ENCODE measurements around the gene ALDH1L2.

ALDH1L2 gene

DNA sequence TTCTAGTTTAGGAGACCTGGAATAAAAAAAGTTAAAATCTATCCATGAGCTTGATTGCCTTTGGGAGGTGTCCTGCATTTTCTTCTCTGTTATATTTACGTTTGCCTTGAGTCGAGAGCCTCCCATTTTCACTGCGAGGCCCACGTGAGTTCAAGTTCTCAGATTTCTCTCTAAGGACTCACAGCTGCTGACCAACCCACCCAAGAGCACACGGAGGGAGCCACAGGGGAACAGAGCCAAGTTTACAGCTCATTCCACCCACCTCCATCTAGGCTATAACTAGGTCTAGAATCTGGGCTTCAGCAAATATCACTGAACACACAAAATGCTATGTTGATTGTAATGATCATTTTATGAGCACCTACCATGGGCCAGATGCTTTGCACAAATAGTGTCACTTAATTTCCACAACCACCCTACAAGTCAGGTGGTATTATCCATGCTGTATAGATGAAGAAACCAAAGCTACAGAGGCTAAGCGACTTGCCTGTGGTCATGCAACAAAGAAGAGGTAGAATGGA lies 16.7 kb downstream of the ALDH1L2 start:
- no peak for DNase-seq
- H3K9me3 Mint-ChIP-seq, result no peaks in the 10 kb centered on the region
- H3K27ac Mint-ChIP-seq, result no peak overlapping the region
- H3K4me1 Mint-ChIP-seq, result no peaks in the 10 kb centered on the region
- no peak for ATAC-seq
- H3K27me3 Mint-ChIP-seq, result no peaks in the 10 kb centered on the region
- no peak overlapping the region for H3K4me3 Mint-ChIP-seq

GRCh38 chr12:105064564-105065178 lies 19.6 kb downstream of the ALDH1L2 start:
- Mint-ChIP-seq H3K27ac (no peak overlapping the region), H3K27me3 (no peaks in the 10 kb centered on the region), H3K4me1 (no peaks in the 10 kb centered on the region), H3K4me3 (no peak overlapping the region), H3K9me3 (no peaks in the 10 kb centered on the region)
- DNase-seq (no peak), ATAC-seq (no peak)

DNA sequence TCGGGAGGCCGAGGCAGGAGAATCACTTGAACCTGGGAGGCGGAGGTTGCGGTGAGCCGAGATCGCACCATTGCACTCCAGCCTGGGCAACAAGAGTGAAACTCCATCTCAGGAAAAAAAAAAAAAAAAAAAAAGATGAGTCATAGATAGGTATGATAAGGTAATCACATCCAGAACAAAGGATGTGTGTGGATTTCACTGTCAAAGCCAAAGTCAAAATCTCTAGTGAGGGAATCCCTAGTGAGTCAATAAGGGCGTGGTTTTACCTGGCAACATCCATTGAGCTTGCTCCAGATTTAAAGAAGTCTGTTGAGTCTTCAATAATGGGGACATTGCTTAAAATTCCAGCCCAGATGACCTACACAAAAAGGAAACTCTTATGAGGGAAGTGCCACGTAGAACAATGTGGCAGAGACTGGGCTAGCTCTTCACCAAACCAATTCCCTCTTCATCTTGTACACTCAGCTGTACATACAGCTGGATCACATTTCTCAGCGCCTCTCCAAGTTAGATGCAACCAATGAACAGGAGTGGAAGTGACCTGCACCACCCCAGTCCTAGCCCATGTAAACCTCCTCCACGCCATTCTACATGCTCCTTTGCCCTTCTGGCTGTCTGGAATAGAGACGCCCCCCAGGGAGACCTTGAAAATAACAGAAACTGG lies 23.4 kb downstream of the ALDH1L2 start:
- H3K27ac Mint-ChIP-seq, result no peak overlapping the region
- no peak overlapping the region for H3K4me3 Mint-ChIP-seq
- no peaks in the 10 kb centered on the region for H3K27me3 Mint-ChIP-seq
- peaks cover 9 to 12% of the 10 kb centered on the region in 2 donors for H3K9me3 Mint-ChIP-seq
- ATAC-seq, result no peak
- H3K4me1 Mint-ChIP-seq, result no peaks in the 10 kb centered on the region
- DNase-seq, result no peak

GRCh38 chr12:105057174-105057573 lies 27.1 kb downstream of the ALDH1L2 start:
- Mint-ChIP-seq H3K9me3 (peaks cover 10 to 19% of the 10 kb centered on the region in 2 donors), H3K4me3 (no peak overlapping the region), H3K27me3 (no peaks in the 10 kb centered on the region), H3K27ac (no peak overlapping the region), H3K4me1 (peaks cover 7% of the 10 kb centered on the region)
- peak; percentile 39 for ATAC-seq
- no peak for DNase-seq

- no peaks in the 10 kb centered on the region for H3K27me3 Mint-ChIP-seq
- H3K4me1 Mint-ChIP-seq, result peaks cover 7% of the 10 kb centered on the region
- no peak overlapping the region for H3K4me3 Mint-ChIP-seq
- DNase-seq (peak; percentile 65 to 75), ATAC-seq (peak; percentile 87)
- no peak overlapping the region for H3K27ac Mint-ChIP-seq
- peaks cover 10 to 19% of the 10 kb centered on the region in 2 donors for H3K9me3 Mint-ChIP-seq
These were observed 31.1 kb downstream of the ALDH1L2 start for GRCh38 chr12:105053116-105053572.

GRCh38 chr12:105051981-105052380 lies 32.3 kb downstream of the ALDH1L2 start:
- Mint-ChIP-seq H3K27me3 (no peaks in the 10 kb centered on the region), H3K4me3 (no peak overlapping the region), H3K4me1 (peaks cover 7% of the 10 kb centered on the region), H3K27ac (no peak overlapping the region), H3K9me3 (peaks cover 7 to 15% of the 10 kb centered on the region in 2 donors)
- DNase-seq (no peak), ATAC-seq (no peak)

DNA sequence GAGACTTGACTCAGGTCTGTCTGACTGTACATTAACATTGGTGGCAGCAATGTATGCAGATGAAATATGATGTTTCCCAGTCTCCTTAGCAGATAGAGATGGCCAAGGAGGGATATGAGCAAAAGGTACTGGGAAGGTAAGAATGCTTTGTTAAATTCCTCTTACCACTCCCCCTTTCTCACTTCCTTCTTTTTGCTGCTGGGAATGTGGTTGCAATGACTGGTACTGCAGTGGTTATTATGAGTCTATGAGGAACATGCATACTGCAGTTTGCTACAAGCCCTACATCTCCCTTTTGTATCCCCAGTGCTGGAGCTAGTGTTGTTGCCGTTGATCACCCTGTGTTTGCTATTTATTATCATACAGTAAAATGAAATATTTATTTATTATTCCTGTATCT lies 35.9 kb downstream of the ALDH1L2 start:
- Mint-ChIP-seq H3K9me3 (no peaks in the 10 kb centered on the region), H3K27me3 (no peaks in the 10 kb centered on the region), H3K27ac (no peak overlapping the region), H3K4me1 (peaks cover 7% of the 10 kb centered on the region), H3K4me3 (no peak overlapping the region)
- ATAC-seq (no peak), DNase-seq (no peak)

- Mint-ChIP-seq H3K4me3 (no peak overlapping the region), H3K9me3 (no peaks in the 10 kb centered on the region), H3K27me3 (no peaks in the 10 kb centered on the region), H3K4me1 (no peaks in the 10 kb centered on the region), H3K27ac (no peak overlapping the region)
- ATAC-seq (no peak), DNase-seq (no peak)
These were observed 37.0 kb downstream of the ALDH1L2 start for GRCh38 chr12:105047308-105047707.

DNA sequence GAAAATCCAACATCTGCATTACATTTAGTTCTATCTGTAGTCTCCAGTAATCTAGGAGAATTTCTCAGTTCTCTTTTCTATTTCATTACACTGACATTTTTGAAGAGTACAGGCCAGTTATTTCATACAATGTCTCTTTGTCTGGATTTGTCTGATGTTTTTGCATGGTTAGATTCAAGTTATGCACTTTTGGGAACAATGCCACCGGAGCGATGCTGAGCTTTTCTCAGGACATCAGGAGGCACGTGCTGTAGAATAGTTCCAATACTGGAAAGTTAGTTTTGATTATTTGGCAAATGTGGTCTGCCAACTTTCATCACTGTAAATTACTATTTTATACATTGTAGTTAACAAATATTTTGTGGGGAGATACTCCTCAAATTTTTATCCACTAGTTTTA lies 43.1 kb downstream of the ALDH1L2 start:
- H3K27me3 Mint-ChIP-seq, result no peaks in the 10 kb centered on the region
- no peak for ATAC-seq
- H3K4me1 Mint-ChIP-seq, result peaks cover 21% of the 10 kb centered on the region
- no peak for DNase-seq
- H3K9me3 Mint-ChIP-seq, result no peaks in the 10 kb centered on the region
- no peak overlapping the region for H3K4me3 Mint-ChIP-seq
- no peak overlapping the region for H3K27ac Mint-ChIP-seq

DNA sequence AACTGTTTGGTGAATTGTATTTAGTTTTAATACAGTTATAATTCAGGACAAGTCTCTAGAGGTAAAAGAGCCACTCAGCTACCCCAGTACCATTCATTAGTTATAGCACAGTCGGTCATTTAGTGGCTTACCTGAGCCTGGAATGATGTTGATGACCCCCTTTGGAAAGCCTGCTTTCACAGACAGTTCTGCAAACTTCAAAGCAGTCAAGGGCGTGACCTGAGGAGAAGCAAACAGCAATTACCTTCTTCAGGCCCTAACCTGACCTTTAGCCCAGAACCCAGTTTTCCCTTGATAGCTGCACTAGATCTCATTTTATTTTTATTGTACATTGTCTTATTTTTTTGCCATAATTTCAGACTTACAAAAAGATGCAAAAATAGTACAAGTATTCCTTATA lies 43.8 kb downstream of the ALDH1L2 start:
- ATAC-seq, result no peak
- H3K9me3 Mint-ChIP-seq, result no peaks in the 10 kb centered on the region
- no peak overlapping the region for H3K4me3 Mint-ChIP-seq
- peaks cover 21% of the 10 kb centered on the region for H3K4me1 Mint-ChIP-seq
- no peaks in the 10 kb centered on the region for H3K27me3 Mint-ChIP-seq
- no peak for DNase-seq
- H3K27ac Mint-ChIP-seq, result no peak overlapping the region

- Mint-ChIP-seq H3K4me1 (peaks cover 46% of the 10 kb centered on the region), H3K27ac (peak overlapping the region; percentile 72 to 95), H3K4me3 (peak overlapping the region; percentile 10 to 40), H3K9me3 (no peaks in the 10 kb centered on the region), H3K27me3 (no peaks in the 10 kb centered on the region)
- DNase-seq (no peak), ATAC-seq (peak; percentile 66)
These were observed 47.2 kb downstream of the ALDH1L2 start for GRCh38 chr12:105036937-105037649.

GRCh38 chr12:105033851-105034250 lies 50.4 kb downstream of the ALDH1L2 start:
- Mint-ChIP-seq H3K27ac (no peak overlapping the region), H3K9me3 (no peaks in the 10 kb centered on the region), H3K27me3 (no peaks in the 10 kb centered on the region), H3K4me3 (peak overlapping the region in 1 of 2 donors; percentile 23), H3K4me1 (peaks cover 61% of the 10 kb centered on the region)
- ATAC-seq (peak; percentile 81), DNase-seq (no peak)

- Mint-ChIP-seq H3K4me3 (peak overlapping the region in 1 of 2 donors; percentile 7), H3K27ac (no peak overlapping the region), H3K9me3 (no peaks in the 10 kb centered on the region), H3K4me1 (peaks cover 53% of the 10 kb centered on the region), H3K27me3 (no peaks in the 10 kb centered on the region)
- ATAC-seq (no peak), DNase-seq (no peak)
These were observed 51.4 kb downstream of the ALDH1L2 start for GRCh38 chr12:105032703-105033357.

GRCh38 chr12:105030820-105031807 lies 53.1 kb downstream of the ALDH1L2 start:
- ATAC-seq (peak; percentile 88), DNase-seq (no peak)
- Mint-ChIP-seq H3K9me3 (no peaks in the 10 kb centered on the region), H3K4me3 (peak overlapping the region; percentile 25 to 42), H3K27ac (peak overlapping the region; percentile 14 to 35), H3K27me3 (no peaks in the 10 kb centered on the region), H3K4me1 (peaks cover 40% of the 10 kb centered on the region)

Data from stimulated activated naive CD8-positive, alpha-beta T cell treated with anti-CD3 and anti-CD28 coated beads, Interleukin-15, amount 100 ng/mL, for 72 hours (primary cell).